HEK293 (cell line): ENCODE data around the gene AP5S1.
A peak's percentile ranks its signal among the peaks of the same experiment; 100 is the strongest.

ENCODE experiments used
- GLI2 ChIP-seq: fragments of 450-650 bp; formaldehyde crosslinking; IDR thresholded peaks from 2 replicates; pipeline ENCODE4; 2017; ENCODE audit warnings: missing biosample characterization, missing genetic modification characterization, low read depth, borderline replicate concordance
- KLF9 ChIP-seq: fragments of 450-650 bp; formaldehyde crosslinking; IDR thresholded peaks from 2 replicates; pipeline ENCODE4 v1.5.1; 2016; ENCODE audit warnings: missing biosample characterization, missing genetic modification characterization, low read depth
- MEIS1 ChIP-seq: sonication (generic); formaldehyde crosslinking; IDR thresholded peaks from 2 replicates; pipeline ENCODE4 v1.8.1; 2022; ENCODE audit warnings: missing genetic modification reagents, mild to moderate bottlenecking, borderline replicate concordance
- ZFP3 ChIP-seq: fragments of 450-650 bp; formaldehyde crosslinking; IDR thresholded peaks from 2 replicates; pipeline ENCODE4 v1.5.1; 2016; ENCODE audit warnings: low read depth, missing biosample characterization, missing genetic modification characterization
- ZNF114 ChIP-seq: fragments of 450-650 bp; formaldehyde crosslinking; IDR thresholded peaks from 2 replicates; pipeline ENCODE4 v1.5.0; 2017; ENCODE audit warnings: missing biosample characterization, missing genetic modification characterization
- ZNF146 ChIP-seq: fragments of 450-650 bp; formaldehyde crosslinking; IDR thresholded peaks from 2 replicates; pipeline ENCODE4 v1.5.1; 2016; ENCODE audit warnings: missing biosample characterization, missing genetic modification characterization
- ZNF221 ChIP-seq: fragments of 450-650 bp; formaldehyde crosslinking; IDR thresholded peaks from 2 replicates; pipeline ENCODE4 v1.5.1; 2017; ENCODE audit warnings: missing biosample characterization, missing genetic modification characterization, borderline replicate concordance
- ZNF423 ChIP-seq: fragments of 450-650 bp; formaldehyde crosslinking; IDR thresholded peaks from 2 replicates; pipeline ENCODE4 v1.5.1; 2016; ENCODE audit warnings: missing biosample characterization, missing genetic modification characterization
- ZNF48 ChIP-seq: fragments of 450-650 bp; formaldehyde crosslinking; IDR thresholded peaks from 2 replicates; pipeline ENCODE4 v1.5.1; 2016; ENCODE audit warnings: missing biosample characterization, missing genetic modification characterization
- ZNF548 ChIP-seq: fragments of 450-650 bp; formaldehyde crosslinking; IDR thresholded peaks from 2 replicates; pipeline ENCODE4 v1.5.1; 2016; ENCODE audit warnings: missing biosample characterization, missing genetic modification characterization
- ZNF560 ChIP-seq: fragments of 450-650 bp; formaldehyde crosslinking; IDR thresholded peaks from 2 replicates; pipeline ENCODE4 v1.5.1; 2017; ENCODE audit warnings: missing biosample characterization, missing genetic modification characterization, borderline replicate concordance
- ZNF768 ChIP-seq: fragments of 450-650 bp; formaldehyde crosslinking; IDR thresholded peaks from 2 replicates; pipeline ENCODE4 v1.5.1; 2018; ENCODE audit warnings: missing biosample characterization, mild to moderate bottlenecking, missing genetic modification characterization
- ZSCAN16 ChIP-seq: fragments of 450-650 bp; formaldehyde crosslinking; IDR thresholded peaks from 2 replicates; pipeline ENCODE4 v1.5.1; 2016; ENCODE audit warnings: missing biosample characterization, missing genetic modification characterization
- TF ChIP-seq, protein P1 (sequence below): fragments of 450-650 bp; formaldehyde crosslinking; IDR thresholded peaks from 2 replicates; pipeline ENCODE4 v1.5.1; 2016; ENCODE audit warnings: missing biosample characterization, missing genetic modification characterization
- TF ChIP-seq, protein P2 (sequence below): fragments of 450-650 bp; formaldehyde crosslinking; IDR thresholded peaks from 2 replicates; pipeline ENCODE4 v1.5.0; 2017; ENCODE audit warnings: missing biosample characterization, missing genetic modification characterization, borderline replicate concordance
- TF ChIP-seq, protein P3 (sequence below): fragments of 450-650 bp; formaldehyde crosslinking; IDR thresholded peaks from 2 replicates; pipeline ENCODE4 v1.5.1; 2016; ENCODE audit warnings: missing biosample characterization, missing genetic modification characterization
- TF ChIP-seq, protein P4 (sequence below): fragments of 450-650 bp; formaldehyde crosslinking; conservative IDR thresholded peaks from 2 replicates; pipeline ENCODE4 v1.5.1; 2016; ENCODE audit warnings: low read depth, missing biosample characterization, missing genetic modification characterization
- TF ChIP-seq, protein P5 (sequence below): fragments of 450-650 bp; formaldehyde crosslinking; conservative IDR thresholded peaks from 2 replicates; pipeline ENCODE4 v1.5.1; 2016; ENCODE audit warnings: low read depth, missing biosample characterization, missing genetic modification characterization
- TF ChIP-seq, protein P6 (sequence below): fragments of 450-650 bp; formaldehyde crosslinking; IDR thresholded peaks from 2 replicates; pipeline ENCODE4 v1.5.1; 2017; ENCODE audit warnings: missing biosample characterization, missing genetic modification characterization

AP5S1 gene

DNA sequence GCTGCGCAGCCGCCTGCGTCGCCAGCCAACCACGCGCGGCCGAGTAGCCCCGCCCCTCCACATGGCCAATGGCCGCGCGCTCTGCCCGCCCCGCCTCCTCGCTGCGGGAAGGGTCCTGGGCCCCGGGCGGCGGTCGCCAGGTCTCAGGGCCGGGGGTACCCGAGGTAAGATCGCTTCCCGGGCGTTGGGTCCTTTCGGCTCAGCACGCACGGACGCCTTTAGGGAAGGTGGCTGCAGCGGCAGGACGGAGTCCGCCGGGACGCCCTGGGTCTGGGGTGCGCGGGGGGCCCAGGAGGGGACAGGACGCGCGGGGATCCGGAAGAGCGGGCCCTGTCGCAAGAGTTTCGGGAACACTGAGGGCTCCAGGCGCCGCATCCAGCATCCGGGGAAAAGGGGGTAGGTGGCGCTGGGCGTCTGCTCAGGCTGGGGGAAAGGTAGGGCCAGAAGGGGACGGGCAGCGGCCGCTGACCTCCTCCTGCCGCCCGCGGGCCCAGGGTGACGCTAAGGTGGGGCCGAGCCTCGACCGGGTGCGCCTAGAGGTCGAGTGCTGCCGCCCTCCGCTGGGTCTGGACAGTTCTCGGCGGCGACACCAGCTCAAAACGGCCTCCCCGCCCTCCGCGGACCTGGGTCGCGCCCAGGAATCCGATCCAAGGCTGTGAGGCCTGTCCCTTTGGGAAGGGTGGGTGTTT lies 26.5 kb downstream of the AP5S1 start, which contains the start of gene MAVS (continued):
- TF ChIP-seq ZNF221 (tag by site-specific recombination), result no peak
- no peak for TF ChIP-seq ZNF114 (tag by site-specific recombination)
- TF ChIP-seq, protein P1, sequence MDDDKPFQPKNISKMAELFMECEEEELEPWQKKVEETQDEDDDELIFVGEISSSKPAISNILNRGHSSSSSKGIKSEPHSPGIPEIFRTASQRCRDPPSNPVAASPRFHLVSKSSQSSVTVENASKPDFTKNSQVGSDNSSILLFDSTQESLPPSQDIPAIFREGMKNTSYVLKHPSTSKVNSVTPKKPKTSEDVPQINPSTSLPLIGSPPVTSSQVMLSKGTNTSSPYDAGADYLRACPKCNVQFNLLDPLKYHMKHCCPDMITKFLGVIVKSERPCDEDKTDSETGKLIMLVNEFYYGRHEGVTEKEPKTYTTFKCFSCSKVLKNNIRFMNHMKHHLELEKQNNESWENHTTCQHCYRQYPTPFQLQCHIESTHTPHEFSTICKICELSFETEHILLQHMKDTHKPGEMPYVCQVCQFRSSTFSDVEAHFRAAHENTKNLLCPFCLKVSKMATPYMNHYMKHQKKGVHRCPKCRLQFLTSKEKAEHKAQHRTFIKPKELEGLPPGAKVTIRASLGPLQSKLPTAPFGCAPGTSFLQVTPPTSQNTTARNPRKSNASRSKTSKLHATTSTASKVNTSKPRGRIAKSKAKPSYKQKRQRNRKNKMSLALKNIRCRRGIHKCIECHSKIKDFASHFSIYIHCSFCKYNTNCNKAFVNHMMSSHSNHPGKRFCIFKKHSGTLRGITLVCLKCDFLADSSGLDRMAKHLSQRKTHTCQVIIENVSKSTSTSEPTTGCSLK (tag by site-specific recombination), result no peak
- no peak for TF ChIP-seq MEIS1 (CRISPR knock-in tag)
- no peak for TF ChIP-seq ZNF560 (tag by site-specific recombination)
- no peak for TF ChIP-seq ZSCAN16
- TF ChIP-seq ZNF768, result no peak
- TF ChIP-seq, protein P2, sequence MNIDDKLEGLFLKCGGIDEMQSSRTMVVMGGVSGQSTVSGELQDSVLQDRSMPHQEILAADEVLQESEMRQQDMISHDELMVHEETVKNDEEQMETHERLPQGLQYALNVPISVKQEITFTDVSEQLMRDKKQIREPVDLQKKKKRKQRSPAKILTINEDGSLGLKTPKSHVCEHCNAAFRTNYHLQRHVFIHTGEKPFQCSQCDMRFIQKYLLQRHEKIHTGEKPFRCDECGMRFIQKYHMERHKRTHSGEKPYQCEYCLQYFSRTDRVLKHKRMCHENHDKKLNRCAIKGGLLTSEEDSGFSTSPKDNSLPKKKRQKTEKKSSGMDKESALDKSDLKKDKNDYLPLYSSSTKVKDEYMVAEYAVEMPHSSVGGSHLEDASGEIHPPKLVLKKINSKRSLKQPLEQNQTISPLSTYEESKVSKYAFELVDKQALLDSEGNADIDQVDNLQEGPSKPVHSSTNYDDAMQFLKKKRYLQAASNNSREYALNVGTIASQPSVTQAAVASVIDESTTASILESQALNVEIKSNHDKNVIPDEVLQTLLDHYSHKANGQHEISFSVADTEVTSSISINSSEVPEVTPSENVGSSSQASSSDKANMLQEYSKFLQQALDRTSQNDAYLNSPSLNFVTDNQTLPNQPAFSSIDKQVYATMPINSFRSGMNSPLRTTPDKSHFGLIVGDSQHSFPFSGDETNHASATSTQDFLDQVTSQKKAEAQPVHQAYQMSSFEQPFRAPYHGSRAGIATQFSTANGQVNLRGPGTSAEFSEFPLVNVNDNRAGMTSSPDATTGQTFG (tag by site-specific recombination), result no peak
- no peak for TF ChIP-seq GLI2 (tag by site-specific recombination)
- peak; percentile 55 for TF ChIP-seq KLF9 (tag by site-specific recombination)
- TF ChIP-seq, protein P3, sequence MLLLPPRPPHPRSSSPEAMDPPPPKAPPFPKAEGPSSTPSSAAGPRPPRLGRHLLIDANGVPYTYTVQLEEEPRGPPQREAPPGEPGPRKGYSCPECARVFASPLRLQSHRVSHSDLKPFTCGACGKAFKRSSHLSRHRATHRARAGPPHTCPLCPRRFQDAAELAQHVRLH (tag by site-specific recombination), result no peak
- TF ChIP-seq ZNF48, result no peak
- no peak for TF ChIP-seq ZFP3 (tag by site-specific recombination)
- TF ChIP-seq, protein P4, sequence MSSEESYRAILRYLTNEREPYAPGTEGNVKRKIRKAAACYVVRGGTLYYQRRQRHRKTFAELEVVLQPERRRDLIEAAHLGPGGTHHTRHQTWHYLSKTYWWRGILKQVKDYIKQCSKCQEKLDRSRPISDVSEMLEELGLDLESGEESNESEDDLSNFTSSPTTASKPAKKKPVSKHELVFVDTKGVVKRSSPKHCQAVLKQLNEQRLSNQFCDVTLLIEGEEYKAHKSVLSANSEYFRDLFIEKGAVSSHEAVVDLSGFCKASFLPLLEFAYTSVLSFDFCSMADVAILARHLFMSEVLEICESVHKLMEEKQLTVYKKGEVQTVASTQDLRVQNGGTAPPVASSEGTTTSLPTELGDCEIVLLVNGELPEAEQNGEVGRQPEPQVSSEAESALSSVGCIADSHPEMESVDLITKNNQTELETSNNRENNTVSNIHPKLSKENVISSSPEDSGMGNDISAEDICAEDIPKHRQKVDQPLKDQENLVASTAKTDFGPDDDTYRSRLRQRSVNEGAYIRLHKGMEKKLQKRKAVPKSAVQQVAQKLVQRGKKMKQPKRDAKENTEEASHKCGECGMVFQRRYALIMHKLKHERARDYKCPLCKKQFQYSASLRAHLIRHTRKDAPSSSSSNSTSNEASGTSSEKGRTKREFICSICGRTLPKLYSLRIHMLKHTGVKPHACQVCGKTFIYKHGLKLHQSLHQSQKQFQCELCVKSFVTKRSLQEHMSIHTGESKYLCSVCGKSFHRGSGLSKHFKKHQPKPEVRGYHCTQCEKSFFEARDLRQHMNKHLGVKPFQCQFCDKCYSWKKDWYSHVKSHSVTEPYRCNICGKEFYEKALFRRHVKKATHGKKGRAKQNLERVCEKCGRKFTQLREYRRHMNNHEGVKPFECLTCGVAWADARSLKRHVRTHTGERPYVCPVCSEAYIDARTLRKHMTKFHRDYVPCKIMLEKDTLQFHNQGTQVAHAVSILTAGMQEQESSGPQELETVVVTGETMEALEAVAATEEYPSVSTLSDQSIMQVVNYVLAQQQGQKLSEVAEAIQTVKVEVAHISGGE, result peak; percentile 58
- TF ChIP-seq, protein P5, sequence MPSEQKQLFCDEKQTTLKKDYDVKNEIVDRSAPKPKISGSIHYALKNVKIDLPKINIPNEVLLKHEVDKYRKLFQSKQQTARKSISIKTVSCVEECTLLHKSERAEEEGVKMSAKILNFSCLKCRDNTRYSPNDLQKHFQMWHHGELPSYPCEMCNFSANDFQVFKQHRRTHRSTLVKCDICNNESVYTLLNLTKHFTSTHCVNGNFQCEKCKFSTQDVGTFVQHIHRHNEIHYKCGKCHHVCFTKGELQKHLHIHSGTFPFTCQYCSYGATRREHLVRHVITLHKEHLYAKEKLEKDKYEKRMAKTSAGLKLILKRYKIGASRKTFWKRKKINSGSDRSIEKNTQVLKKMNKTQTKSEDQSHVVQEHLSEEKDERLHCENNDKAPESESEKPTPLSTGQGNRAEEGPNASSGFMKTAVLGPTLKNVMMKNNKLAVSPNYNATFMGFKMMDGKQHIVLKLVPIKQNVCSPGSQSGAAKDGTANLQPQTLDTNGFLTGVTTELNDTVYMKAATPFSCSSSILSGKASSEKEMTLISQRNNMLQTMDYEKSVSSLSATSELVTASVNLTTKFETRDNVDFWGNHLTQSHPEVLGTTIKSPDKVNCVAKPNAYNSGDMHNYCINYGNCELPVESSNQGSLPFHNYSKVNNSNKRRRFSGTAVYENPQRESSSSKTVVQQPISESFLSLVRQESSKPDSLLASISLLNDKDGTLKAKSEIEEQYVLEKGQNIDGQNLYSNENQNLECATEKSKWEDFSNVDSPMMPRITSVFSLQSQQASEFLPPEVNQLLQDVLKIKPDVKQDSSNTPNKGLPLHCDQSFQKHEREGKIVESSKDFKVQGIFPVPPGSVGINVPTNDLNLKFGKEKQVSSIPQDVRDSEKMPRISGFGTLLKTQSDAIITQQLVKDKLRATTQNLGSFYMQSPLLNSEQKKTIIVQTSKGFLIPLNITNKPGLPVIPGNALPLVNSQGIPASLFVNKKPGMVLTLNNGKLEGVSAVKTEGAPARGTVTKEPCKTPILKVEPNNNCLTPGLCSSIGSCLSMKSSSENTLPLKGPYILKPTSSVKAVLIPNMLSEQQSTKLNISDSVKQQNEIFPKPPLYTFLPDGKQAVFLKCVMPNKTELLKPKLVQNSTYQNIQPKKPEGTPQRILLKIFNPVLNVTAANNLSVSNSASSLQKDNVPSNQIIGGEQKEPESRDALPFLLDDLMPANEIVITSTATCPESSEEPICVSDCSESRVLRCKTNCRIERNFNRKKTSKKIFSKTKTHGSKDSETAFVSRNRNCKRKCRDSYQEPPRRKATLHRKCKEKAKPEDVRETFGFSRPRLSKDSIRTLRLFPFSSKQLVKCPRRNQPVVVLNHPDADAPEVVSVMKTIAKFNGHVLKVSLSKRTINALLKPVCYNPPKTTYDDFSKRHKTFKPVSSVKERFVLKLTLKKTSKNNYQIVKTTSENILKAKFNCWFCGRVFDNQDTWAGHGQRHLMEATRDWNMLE (tag by site-specific recombination), result no peak
- no peak for TF ChIP-seq ZNF548
- TF ChIP-seq, protein P6, sequence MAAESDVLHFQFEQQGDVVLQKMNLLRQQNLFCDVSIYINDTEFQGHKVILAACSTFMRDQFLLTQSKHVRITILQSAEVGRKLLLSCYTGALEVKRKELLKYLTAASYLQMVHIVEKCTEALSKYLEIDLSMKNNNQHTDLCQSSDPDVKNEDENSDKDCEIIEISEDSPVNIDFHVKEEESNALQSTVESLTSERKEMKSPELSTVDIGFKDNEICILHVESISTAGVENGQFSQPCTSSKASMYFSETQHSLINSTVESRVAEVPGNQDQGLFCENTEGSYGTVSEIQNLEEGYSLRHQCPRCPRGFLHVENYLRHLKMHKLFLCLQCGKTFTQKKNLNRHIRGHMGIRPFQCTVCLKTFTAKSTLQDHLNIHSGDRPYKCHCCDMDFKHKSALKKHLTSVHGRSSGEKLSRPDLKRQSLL, result peak; percentile 22; the same call in 1 of the 2 replicates
- TF ChIP-seq ZNF423, result no peak
- no peak for TF ChIP-seq ZNF146 (tag by site-specific recombination)
